ENCODE data around the gene RFX1.

DNA sequence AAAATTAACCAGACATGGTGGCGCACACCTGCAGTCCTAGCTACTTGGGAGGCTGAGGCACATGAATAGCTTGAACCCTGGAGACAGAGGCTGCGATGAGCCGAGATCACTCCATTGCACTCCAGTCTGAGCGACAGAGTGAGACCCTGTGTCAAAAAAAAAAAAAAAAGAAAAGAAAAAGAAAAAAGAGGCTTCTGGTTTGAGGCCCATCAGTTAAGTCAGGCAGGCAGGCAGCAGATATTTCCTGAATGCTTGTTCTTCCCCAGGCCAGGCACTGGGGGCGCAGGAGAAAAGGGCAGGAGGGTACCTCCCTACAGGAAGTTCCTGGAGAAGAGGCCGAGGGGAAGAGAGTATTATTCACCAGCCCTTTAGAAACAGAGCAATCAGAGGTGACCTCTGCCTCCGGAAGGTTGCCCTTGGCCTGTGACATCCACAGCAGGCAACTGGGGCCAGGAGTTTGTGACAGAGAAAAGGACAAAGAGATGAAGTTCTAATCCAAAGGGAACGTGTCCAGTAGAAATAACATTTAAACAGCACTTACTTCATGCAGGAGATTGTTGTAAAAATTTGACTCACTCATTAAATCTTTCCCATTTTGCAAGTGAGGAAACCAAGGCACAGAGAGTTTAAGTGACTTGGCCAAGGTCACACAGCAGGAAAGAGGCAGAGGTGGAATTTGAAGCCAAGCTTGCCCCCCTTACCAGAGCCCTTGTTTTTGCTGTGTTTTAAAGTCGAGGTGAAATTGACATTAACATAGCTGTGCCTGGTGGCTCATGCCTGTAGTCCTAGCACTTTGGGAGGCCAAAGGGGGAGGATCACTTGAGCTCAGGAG lies 17.5 kb upstream of the RFX1 start:
- TF ChIP-seq CTCF (IDR thresholded peaks at IDR 0.05; ENCODE audit: low read depth, low read length, poor library complexity, severe bottlenecking) (peak; percentile 79), EZH2phosphoT487 (IDR thresholded peaks at IDR 0.05; ENCODE audit: borderline replicate concordance, low read length) (no peak)

All from DOHH2 (cell line).